Measurements from ENCODE around the gene NR1D1.

Gene NR1D1

DNA sequence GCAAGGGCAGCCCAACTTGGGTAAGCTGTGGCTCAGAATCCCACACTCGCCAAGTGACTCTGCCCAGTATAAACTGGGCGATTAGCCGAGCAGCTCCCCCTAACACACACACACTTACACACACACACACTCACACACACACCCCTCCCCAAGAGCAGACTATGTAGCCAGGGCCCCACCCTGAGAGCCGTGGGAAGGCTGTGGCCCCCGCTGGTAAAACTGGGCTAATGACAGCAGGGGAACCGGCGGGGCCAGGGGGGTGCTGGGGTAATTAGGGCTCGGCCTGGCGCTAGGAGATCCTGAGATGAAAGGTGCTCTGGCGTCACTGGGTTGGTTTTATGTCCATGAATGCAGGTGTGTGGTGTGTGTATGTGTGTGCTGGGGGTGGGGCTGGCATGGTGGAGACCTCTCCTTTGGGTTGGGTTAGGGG is 38.8 kb downstream of the NR1D1 start:
- DNase-seq, result no peak

DNA sequence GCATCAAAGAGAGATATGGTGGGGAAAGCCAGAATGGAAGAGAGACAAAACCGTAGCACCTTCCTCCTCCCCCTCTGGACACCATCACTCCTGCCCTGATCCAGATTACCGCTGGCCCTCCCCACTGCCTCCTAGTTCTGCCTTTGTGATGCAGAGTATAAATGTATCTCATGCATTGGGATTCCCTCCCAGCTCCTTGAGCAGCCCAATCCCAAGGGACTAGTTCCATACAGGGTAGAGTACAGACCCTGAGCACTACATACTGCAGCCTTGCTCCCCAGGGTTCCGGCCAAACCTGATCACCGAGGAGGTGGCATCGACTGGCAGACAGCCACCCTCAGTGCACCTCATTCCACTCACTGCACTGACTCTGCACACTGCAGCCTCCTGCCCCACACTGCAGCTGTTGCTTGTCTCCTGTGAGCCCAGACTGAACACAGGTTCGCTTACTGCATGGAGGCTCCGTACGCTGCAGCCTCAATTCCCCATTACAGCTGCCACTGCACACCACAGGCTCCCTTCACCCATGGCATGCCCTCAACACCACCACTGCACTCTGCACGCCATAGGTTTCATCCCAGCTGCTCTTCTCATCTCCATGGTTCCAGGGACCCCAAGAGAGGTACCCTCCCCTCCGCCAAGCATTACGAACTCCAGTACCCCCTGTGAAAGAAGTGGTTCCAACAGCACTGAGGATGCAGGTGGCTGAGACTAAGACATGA is 39.3 kb downstream of the NR1D1 start:
- no peak for DNase-seq

DNA sequence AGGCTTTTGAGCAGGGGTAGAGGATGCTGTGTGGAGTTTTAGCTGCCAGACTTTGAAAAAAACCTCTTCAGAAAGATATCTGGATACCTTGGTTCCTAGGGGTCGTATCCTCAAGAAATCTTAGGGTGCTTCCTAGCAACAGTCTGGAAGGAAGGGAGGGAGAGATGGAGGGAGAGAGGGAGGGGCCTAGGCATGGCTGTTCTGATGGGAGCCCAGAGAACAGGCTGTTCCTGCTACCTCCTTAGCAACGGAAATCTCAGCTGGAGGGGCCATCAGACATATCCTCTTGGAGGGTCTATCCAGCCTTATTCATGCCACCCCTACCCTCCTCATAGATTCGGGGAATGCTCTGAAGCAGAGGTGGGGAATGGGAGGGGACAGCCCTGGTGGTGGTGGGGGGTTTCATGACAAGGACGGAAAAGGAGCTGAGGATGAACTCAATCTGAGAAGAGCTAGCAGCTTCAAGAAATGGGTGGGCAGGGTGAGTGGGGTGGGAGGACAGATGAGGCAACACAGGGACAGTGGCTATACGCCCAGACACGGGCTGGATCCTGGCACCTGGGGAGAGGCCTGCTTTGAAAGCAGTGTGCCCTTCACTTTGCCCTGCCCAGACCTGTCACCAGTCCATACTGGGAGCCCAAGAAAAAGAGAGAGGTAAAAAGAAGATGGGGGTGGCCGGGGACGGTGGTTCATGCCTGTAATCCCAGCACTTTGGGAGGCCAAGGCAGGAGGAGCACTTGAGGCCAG is 40.5 kb downstream of the NR1D1 start:
- DNase-seq, result no peak

DNA sequence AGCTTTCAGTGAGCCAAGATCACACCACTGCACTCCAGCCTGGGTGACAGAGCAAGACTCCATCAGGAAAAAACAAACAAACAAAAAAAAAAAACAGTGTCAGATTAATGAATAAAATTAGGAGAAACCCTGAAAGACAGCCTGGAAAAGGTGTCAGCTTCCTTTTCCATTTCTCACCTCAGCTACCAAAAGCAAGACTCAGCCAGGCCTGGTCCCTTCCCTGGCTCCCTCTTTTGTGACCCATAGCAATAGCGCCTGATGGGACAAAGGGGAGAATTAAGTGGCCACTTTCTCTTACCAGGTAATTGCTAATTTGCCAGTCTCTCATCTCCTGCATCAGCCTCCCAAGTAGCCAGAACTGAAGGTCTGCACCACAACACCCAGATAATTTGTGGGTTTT is 41.5 kb downstream of the NR1D1 start:
- DNase-seq, result no peak

DNA sequence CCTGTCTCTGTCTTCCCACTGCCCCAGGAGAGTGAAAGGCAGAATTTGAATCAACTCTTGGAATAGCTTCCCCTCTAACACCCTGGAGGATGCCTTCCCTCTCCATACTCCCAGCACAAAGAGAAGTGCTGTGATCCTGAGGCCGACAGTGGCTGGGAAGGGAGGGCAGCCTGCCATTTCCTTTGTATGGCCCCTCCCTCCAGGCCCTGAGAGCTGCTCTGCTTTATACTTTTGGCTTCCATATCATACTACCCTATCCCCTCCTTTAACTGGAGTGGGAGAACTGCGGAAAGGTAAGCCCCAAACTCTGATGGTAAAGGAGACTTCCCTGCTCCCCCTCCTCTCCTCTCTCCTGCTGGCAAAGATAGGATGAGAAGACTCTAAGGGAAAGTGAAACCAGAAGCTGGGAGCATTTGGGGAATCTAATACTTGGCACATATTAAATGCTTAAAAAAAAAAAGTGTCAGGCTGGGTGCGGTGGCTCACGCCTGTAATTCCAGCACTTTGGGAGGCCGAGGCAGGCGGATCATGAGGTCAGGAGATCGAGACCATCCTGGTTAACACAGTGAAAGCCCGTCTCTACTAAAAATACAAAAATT is 42.1 kb downstream of the NR1D1 start:
- DNase-seq, result no peak

DNA sequence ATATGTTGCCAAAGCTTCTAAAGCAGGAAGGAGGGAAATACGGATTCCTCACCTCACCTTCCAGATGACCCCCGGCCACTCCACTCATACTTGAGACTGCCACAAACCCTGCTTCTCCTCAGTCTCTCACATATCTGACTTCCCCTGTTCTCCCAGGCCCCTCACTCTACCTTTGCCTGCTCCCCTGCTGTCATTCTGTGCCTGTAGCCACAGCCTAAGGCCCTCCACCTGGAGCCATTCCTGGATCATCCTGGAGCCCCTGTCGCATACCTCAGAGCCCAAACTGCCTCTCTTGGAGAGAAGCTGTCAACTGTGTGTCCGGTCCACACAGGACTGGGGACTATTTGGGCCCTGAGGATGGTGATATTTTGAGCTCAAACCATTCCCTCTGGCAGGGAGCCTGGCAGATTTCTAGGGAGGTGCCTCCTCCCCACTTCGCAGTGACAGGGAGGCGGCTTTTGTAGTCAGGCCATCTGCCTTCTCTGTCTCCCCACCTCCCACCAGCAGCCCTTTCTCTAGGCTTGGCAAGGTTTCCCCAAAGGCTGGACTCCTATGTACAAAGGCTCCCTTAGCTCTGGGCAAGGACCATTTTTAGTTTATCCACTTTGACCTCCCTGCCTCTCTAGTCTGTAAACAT is 43.9 kb downstream of the NR1D1 start:
- DNase-seq, result no peak

Data from activated CD8-positive, alpha-beta memory T cell treated with anti-CD3 and anti-CD28 coated beads, Interleukin-2, amount 50 U/mL, for 4 hours (primary cell).